Hematopoietic multipotent progenitor cell treated with erythropoietin and hydrocortisone succinate and interleukin-3 and kit ligand, for 15 days (in vitro differentiated cells): ENCODE results near the gene TBC1D4.

Experiments used
- DNase-seq: peaks from one replicate; pipeline ENCODE4 v3.0.0-alpha.2; 2015; ENCODE audit warnings: low spot score

TBC1D4 gene

DNA sequence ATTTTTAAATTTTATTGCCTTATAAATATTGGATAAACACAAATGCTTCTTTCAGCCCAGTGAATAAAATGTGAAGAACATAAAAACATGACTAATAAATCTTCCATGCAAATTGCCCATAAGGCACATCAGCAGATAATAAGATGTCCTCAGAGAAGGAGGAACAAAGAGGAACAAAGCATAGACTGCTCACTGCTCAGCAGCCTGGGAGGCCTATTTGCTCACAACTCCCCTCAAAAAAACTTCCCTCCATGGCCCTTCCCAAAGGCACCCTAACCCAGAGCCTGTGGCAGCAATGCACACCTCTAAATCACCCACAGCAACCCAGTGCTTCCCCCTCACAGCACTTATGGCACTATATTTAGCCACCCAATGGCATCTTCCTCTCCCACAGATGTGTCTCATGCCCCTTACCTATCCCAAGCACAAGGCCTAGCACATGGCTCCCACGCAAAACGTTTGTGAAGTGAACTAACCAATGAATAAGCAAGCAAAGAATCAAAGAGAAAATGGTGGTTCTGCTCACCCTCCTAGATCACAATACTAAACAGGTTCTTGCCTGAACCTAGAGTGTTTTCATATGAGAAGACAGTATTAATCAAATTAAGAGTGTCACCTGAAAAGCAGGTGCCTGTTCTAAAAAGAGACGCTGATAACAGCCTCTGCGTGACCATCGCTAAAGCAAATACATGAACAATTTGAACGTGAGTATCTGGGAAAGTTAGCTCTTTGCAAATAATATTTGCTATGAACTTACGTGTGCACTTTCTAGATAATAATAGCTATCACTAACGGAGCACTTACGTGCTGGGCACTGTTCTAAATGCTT, 96.9 kb downstream of the TBC1D4 start:
- no peak for DNase-seq

DNA sequence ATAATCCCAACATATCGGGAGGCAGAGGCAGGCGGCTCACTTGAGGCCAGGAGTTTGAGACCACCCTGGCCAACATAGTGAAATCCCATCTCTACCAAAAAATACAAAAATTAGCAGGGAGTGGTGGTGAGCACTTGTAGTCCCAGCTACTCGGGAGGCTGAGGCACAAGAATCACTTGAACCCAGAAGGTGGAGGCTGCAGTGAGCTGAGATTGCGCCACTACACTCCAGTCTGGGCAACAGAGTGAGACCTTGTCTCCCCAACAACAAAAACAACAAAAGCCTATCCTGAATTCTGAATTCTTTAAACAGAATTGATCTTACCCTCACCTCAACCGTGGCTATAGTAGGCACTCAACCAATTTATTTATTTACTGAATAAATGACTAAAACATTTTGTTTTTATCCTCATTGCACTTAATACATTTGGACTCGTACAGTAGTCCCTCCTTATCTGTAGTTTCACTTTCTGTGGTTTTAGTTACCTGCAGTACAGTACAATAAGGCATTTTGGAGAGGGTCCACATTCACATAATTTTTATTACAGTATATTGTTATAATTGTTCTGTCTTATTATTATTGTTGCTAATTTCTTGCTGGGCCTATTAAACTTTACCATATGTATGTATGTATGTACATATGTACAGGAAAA, 98.8 kb downstream of the TBC1D4 start:
- no peak for DNase-seq

DNA sequence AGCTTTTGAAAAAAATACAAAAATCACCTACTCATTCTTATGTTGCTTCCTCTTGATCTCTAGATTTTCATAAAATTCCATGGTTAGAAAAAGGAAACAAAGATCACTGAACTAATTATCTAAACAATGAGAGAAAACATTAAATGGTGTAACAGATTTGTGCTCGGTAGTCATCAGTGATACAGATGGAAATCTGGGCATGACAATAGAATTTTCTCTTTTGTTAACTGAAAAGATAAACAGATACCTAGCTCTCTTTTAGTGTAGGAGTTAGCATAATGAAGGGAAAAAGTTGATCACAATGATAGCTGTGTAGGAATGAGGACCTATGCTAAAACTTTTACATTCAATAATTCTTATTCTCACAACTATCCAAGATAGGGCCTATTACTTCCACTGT, 103.7 kb downstream of the TBC1D4 start:
- DNase-seq, result no peak

DNA sequence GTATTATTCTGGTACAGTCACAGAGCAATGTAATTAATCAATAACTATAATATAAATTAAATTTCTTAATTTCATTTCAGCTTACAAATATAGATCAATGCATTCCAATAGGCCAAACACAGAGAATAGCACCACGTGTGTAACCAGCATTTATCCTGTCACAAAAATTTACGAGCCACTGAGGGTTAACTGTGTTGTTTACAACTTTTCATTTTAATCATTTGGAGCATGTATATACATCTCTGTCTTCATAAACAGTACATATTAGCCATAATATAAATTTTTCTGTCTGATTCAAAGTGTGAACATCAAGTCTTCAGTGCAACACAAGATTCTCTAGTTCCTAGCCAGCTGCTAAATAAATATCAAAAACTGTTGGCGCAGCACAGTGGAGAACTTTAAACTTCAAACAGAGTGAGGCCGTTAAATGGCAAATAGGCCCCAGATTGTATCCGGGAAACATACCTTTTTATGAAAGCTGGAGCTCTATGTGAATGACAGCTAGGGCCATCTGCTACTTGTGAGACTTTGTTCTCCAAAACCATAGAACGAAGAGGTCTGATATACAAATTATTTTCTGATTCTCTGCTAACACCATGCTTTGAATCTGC, 105.1 kb downstream of the TBC1D4 start:
- no peak for DNase-seq

DNA sequence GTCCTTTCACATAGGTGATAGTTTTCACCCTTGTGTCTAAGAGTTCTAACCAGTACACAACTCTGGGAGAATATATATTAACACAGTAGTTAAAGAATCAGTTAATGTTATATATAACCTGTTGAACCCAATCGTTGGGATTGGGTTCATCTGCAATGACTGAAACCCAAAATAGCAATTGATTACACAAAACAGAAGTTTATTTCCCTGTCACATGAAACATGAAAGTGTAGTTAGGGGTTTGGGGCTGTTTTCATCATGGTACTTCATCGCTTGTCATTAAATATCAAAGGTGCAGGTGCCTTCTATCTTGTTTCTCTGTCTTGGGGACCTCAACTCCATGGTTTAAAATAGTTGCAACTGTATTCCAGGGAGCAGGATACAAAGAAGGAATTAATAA, 106.6 kb downstream of the TBC1D4 start:
- DNase-seq, result no peak

DNA sequence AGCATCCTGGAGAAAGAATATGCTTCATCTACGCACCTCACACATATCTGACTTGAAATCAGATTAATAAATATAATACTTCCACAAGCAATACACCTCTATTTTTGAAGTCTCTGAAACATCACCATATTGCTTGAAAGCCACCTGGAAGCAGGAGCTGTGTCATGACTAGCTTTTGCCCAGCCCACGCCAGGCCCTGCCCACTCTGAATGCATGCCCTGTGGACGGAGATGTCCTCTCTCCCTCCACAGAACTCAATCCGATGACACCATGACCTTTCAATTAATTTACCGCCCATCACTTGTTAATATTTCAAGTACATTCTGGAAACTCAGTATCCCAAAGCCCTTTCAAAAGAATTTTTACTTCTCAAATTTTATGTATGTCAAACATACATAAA, 108.0 kb downstream of the TBC1D4 start:
- no peak for DNase-seq

DNA sequence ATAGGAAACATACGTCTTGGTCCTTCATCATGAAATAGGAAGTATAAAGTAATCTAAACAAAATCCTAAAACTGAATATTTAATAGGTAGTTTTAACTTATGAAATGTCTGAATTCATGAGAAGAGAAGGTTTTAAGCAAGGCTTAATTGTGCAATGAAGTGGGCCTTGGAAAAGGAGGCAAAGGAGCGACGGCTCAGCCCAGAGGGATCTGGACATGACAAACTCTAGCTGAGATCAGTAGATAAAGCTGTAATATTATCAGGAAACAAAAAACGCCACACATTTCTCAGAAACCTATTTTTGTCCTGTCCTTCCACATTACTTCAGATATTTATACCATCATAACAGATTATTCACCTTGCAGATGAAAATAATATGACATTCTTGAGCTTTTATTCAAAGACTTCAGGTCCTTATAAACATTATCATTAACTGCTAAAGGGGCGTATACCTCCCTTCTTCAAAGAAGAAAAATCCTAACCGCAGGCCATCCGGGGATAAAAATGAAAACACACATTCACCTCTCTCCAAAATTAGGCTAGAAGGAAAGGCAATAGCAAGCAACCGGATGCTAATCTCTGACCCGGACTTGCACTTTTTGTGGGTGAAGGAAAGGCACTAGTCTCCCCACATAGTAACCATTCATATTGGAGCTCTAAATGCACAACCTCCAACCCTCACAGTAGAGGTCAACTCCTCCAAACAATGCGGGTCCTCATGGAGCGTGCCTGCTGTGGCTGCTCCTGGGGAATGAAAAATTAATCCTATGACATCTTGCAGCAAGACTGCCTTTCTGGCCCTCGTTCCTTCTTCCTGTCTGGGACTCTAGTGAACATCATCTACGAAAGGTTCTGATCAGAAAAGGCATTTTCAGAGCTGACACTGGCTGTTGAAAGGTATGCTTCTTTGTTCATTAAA, 108.8 kb downstream of the TBC1D4 start:
- DNase-seq, result no peak

DNA sequence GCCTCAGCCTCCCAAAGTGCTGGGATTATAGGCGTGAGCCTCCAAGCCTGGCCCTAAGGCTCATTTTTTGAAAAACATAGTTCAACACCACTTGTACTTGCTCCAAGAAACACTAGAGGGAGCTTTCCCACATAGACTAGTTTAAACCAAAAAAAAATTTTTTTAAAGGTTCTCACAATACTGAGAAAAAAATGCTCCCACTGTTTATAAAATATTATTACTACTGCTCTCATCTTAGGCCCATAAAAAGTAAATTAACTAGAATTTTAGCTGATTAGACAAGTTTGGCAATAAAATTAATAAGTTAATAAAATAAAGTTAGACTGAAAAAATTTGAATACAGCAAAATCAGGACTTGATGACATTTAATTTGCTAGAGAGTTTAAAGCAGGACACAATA, 109.5 kb downstream of the TBC1D4 start:
- DNase-seq, result peak; percentile 54

DNA sequence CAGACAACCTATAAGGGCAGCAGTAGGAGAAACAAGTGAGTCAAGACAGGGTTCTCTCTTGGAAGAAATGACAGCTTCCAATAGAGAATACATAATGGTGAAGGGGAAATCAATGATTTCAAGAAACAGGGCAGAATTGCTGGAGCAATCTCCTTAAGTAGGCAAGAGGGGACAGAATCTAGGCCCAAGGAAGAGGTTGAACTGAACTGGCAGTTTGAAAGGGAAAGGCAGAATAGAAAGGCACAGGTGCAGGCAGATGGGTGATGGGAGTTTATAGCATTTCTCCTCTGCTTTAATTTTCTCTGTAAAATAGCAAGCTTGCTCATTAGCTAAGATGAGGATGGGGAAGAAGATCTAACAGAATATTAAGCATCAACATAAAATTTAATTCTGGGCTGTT, 110.8 kb downstream of the TBC1D4 start:
- DNase-seq, result no peak

DNA sequence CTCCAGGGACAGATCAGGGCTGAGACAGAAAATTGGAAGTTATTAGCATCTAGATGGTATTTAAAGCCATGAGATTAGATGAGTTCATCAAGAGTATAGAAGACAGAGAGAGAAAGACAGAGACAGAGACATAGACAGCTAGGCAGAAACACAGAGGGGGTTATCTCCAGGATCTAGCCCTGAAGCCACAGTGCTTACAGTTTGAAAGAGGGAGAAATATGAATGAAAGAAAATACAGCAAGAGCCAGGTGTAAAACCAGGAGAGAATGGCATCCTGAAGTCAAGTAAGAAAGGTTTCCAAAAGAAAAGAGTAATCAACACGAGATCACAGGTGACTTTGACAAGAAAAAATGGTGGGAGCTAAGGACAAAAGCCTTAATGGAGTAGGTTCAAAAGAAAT, 111.2 kb downstream of the TBC1D4 start:
- no peak for DNase-seq

DNA sequence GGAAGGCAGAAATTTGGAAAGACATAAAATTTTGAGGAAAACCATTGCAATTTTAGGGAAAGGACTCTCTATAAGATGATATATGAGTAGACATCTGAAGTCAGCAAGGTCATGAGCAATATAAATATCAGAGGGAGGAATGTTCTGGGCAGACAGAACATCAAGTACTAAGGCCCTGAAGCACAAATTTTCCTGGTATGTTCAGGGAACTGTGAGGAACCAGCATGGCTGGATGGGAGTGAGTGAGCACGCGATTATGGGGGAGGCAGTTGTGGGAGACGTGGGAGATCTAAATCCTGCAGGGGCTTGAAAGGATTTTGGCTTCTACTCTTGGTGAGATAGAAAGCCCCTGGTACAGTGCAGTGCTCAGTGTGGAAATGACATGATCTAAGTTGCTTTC, 112.0 kb downstream of the TBC1D4 start:
- DNase-seq, result no peak

DNA sequence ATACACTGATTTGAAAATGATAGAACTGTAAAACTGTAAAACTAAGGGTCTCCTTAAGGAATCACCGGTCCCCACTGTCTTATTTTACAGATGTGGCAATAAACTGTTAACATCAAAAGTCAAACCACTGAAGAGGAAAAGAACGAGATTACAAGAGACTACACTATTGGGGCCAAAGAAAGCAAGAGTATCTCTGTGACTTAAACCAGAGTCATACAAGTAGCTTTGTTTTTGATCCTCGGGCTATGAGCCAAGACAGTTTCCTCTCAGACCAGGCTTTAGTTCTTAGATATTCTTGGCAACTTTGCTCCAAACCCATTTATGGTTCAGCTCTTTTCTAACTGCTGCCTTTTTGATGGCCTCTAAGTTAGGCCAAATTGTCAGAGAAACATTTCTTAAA, 113.8 kb downstream of the TBC1D4 start:
- DNase-seq, result no peak

DNA sequence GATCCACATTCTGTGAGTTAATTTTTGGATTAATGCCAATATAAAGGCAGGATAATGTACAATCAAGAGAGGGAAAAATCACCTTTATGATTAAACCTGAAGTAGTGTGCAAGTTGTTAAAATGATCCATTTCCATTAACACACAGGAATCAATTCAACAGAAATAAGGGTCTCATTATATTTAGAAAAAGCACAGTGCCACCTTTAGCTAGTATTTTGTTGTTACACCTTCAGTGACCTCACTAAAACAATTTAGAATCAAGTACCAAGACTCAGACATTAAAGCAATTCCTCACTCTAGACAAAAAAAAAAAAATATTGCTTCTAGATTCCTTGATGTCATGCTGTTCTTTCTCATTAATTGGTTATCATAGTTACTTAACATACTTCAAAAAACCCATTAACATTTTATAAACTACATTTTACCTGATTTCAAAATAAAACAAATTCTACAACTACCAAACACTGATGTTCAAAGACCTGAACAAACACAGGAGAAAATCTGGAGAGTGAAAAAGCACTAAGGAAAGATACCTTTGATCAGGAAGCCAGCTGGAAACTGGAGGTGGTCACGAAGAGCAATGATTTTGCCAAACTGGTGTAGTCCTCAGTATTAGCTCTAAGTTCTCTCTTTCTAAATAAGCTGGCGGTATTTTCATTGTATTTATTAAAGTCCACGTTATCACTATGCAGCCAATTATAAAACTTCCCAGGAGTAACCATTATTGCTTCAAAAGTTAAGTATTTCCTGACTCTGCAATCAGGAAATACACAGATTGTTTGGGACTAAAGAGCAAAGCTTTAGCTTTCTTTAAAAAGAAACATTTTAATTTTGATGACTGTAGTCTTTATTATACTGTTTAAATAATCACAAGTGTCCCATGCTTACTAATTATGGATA, 115.3 kb downstream of the TBC1D4 start:
- no peak for DNase-seq

DNA sequence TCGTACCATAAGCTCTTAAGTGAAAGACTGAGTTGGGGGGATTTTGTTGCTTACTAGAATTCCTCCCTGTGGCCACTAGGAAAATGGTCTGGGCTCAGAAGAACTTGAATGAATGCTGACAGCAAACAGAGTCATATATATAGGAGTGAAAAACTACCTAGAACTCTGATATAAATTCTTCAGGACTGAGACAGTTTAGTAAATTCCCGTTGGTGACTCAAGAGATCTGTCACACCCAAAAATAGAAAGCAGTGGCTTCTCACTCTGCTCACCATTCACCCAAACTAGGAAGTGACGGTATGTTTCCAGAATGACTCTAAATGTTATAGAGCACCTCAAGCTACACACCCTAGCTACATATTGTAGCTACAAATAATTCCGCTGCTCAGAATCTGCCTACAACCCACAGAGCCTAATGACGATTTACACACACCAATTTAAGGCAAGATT, 116.2 kb downstream of the TBC1D4 start:
- DNase-seq, result no peak

DNA sequence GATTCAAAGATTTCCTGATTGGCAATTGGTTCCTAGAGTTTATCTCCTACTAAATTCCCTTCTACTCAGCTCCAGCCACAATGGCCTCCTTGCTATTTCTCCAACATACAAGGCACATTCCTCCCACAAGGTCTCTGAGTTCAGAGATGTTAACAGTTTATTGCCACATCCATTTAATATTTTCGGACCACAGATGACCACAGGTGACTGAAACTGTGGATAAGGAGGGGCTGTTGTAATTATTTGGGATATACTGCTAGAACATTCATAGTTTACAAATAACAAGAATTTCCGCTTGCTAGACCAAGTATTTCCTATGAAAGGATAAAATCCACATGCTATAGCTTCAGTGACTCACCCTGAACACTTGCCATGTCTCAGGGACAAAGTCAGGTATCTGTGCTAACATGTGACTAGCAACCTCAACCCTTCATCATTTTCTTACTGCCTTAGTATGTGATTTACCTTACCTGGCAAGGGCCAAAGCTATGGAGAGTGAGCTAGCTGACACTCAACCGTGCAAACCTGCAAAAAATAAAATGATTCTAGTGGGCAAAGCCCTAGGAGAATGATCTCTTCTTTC, 117.7 kb downstream of the TBC1D4 start:
- no peak for DNase-seq

DNA sequence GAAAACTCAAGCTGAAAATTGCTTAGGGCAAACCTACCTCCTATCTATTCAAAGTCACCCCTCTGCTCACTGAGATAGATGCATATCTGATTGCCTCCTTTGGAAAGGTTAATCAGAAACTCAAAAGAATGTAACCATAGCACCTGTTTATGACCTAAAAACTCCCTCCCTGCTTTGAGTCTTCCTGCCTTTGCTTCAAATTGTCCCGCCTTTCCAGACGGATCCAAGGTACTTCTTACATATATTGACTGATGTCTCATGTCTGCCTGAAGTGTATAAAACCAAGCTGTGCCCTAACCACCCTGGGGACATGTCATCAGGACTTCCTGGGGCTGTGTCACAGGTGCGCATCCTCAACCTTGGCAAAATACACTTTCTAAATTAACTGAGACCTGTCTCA, 118.6 kb downstream of the TBC1D4 start:
- no peak for DNase-seq

DNA sequence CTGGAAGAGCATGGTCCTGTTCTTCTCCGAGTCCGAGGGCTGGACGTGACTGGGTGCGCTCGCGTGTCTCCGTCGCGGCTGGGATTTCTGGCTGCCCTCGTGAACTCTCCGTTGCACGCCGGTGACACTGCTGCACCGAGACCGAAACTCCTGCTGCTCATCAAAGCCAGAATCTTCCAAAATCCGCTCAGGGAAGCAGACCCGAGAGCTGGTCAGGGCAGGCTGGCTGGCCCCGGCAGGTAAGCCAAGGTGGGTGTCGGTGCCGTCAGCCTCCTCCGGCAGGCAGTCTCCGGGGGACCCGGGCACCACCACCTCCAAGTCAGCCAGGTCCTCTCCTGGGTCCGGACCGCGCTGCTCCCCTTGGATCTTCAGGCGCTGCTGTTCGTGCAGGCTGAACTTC, 119.9 kb downstream of the TBC1D4 start:
- no peak for DNase-seq

DNA sequence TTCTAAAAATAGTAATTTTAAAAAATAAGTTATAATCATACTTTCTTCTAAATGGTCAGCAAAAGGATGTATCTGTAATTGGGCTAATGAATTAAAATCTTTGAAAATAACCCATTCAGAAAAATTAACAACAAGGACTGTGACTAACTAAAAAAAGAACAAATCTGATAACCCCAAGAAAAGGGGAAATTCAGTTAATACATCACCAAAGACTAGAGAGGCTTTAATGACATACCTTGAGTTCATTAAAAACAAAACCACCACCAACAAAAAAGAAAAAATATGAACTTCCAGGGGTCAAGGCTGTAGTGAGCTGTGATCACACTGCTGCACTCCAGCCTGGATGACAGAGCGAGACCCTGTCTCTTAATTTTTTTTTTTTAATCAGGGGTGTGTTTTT, 121.8 kb downstream of the TBC1D4 start:
- no peak for DNase-seq

DNA sequence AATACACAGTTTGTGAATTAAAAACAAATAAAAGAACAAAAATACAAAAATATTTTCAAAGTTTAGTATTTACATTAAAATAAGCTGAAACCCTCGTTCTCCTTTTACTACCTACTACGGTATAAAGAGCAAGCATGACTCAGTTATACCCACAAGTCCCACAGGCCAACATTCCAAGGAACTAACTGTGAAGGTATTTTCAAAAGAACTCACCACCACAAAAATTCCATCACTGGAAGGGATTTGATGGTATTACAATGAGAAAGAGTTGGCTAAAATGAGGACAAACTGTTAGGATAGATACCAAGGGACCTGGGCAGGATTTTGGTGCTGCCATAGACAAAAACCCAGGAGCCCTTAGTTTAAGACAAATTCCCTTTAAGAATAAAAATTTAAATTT, 122.7 kb downstream of the TBC1D4 start:
- no peak for DNase-seq

DNA sequence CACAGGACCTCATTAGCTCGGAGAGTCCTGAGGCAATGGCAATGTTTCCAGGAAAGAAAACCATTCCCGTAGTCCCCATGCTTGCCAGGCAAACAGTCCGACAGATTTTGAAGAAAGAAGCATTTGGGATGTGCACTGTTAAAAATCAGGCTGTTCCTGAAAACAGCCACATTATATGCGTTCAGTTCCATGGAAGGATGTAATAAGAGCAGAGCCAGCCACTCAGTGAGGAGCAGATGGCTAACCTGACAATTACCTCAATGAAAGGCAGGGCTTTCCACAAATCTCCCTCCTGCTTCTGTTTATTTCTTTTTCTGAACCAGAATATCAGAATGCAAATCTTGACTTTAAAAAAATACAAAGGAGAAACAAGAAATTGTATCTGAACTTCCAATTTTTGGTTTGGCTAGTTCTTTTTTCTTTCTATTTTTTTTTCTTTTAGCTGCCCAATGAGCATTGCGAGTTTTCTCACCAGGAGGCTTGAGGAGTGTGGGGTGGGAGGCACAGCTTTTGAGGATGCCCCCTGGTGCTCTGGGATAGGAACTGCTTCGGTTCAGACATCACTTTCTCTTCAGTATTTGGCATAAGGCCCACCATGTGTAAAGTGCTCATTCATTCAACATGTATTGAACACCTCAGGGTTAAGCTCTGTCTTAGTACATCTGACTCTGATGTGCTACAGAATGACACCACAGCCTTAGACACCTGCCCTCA, 124.2 kb downstream of the TBC1D4 start:
- DNase-seq, result peak; percentile 58
